PC-9 (cell line): ENCODE measurements around the gene LAPTM5. TPM values are rescaled to one million over a fixed set of nuclear protein-coding genes. Genes with fewer than 3 reads are reported as not detected.

Experiments
- BruUV-seq: library from RNA; stranded (reverse); fragments of 400-500 nt; replicated peaks from 2 replicates; lab custom pipeline; 2021; lab: Mats Ljungman, UMichigan
- CTCF ChIA-PET: fragments of 300-600 bp; sonication (Branson Sonifier 250); formaldehyde crosslinking; loops from one replicate; lab custom pipeline; 2022; ENCODE audit warnings: antibody characterized with exemption; lab: Charles Lee
- POLR2A ChIA-PET: fragments of 300-600 bp; sonication (Branson Sonifier 250); formaldehyde crosslinking; loops from one replicate; lab custom pipeline; 2022; ENCODE audit warnings: antibody characterized with exemption; ENCODE audit not compliant: unreplicated experiment; lab: Charles Lee
- DNase-seq, 2 experiments: peaks; one replicate each; pipeline versions ENCODE4 v3.0.0 to v3.0.0-alpha.2; 2015 to 2022; ENCODE audit warnings: mixed read lengths in 1 of 2
- H2AFZ ChIP-seq: fragments of 200-600 bp; sonication (generic); 2 replicates; pipeline ENCODE4 v1.8.1; 2017; ENCODE audit warnings: antibody characterized with exemption
- H3F3A ChIP-seq: fragments of 200-600 bp; sonication (generic); 2 replicates; pipeline ENCODE4 v1.8.1; 2017; ENCODE audit warnings: antibody characterized with exemption, mild to moderate bottlenecking, low read depth; ENCODE audit not compliant: insufficient read depth
- H3K27ac ChIP-seq: fragments of 200-600 bp; sonication (generic); 2 replicates; pipeline ENCODE4 v1.6.1; 2016; ENCODE audit warnings: mixed run types
- H3K27me3 ChIP-seq: fragments of 200-600 bp; sonication (generic); 2 replicates; pipeline ENCODE4 v1.6.1; 2016; ENCODE audit warnings: low read depth, mixed run types; ENCODE audit not compliant: insufficient read depth
- H3K36me3 ChIP-seq: fragments of 200-600 bp; sonication (generic); 2 replicates; pipeline ENCODE4 v1.6.1; 2016; ENCODE audit warnings: low read depth, mixed run types
- H3K4me1 ChIP-seq: fragments of 200-600 bp; sonication (generic); replicated peaks from 2 replicates; pipeline ENCODE4 v1.6.1; 2016; ENCODE audit warnings: mixed run types; ENCODE audit not compliant: insufficient read depth
- H3K4me2 ChIP-seq: fragments of 200-600 bp; sonication (generic); 2 replicates; pipeline ENCODE4 v1.6.1; 2017; ENCODE audit warnings: mixed run types
- H3K4me3 ChIP-seq: fragments of 200-600 bp; sonication (generic); 2 replicates; pipeline ENCODE4 v1.6.1; 2016; ENCODE audit warnings: mixed run types
- H3K79me2 ChIP-seq: fragments of 200-600 bp; sonication (generic); 2 replicates; pipeline ENCODE4 v1.6.1; 2017; ENCODE audit warnings: low read depth, mixed run types
- H3K9me2 ChIP-seq: fragments of 200-600 bp; sonication (generic); 2 replicates; pipeline ENCODE4 v1.8.1; 2017; ENCODE audit warnings: mild to moderate bottlenecking; ENCODE audit not compliant: insufficient read depth
- H3K9me3 ChIP-seq: fragments of 200-600 bp; sonication (generic); 2 replicates; pipeline ENCODE4 v1.8.1; 2016; ENCODE audit warnings: low read depth; ENCODE audit not compliant: insufficient read depth
- H4K20me1 ChIP-seq: fragments of 200-600 bp; sonication (generic); 2 replicates; pipeline ENCODE4 v1.8.1; 2017; ENCODE audit not compliant: insufficient read depth
- EZH2 ChIP-seq: fragments of 200-600 bp; sonication (generic); IDR thresholded peaks from 2 replicates; pipeline ENCODE4 v1.8.0; 2017; ENCODE audit warnings: antibody characterized with exemption, low read depth
- intact Hi-C: fragments of 100-400 bp; cut with micrococcal nuclease; formaldehyde crosslinking; loops from one replicate; pipeline ENCODE4 v1.10.0; 2022; ENCODE audit not compliant: unreplicated experiment
- total RNA-seq: library from RNA; stranded (reverse); gene quantifications from 2 replicates; pipeline ENCODE4 v1.2.3, GENCODE V29; 2021
- TF ChIP-seq, protein P1 (sequence below): fragments of 200-600 bp; sonication (generic); conservative IDR thresholded peaks from 2 replicates; pipeline ENCODE4 v1.6.1; 2017; ENCODE audit warnings: mixed run types, antibody characterized with exemption, mild to moderate bottlenecking, moderate library complexity

LAPTM5 gene
- total RNA-seq, 1 experiment from 2014 or later, result 5.0 TPM

DNA sequence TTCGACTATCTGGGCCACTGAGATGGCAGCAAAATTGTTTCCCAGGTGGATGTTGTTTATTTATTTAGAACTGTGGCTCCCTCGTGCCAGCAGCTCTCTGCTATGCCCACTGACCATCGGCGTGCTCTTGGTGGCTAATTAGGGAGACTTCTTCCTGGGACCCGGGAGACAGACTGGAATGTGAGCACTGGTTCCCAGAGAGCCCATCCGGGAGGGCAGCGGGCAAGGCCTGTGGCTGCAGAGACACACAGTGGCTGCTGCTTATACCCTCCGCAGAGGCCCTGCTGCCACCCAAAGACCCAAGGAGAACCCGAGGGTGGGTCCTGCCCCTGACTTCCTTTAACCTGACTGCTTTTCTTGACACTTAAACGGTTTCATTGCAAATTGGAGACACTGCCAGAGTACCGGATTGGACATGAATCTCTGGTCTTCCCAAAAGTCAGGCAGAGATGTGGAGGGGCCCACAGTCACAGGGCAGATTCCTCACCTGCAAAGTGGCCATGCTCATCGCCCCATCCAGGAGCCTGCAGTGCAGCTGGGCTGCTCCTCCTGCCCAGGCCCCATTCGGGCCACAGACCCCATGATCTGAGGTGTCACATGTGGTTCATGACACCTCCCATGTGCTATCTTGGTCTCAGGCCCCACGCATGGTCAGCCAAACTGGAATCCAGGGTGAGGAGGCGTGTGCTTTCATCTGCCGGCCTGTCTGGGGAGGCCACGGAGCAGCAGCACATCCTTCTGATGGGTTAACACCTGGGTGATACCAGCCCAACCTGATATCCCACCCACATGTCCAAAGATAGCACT is 28.5 kb downstream of the LAPTM5 start:
- POLR2A ChIA-PET, result no interaction called here
- no TSS peak for BruUV-seq
- Histone ChIP-seq H3K4me3 (no peak overlapping the region), H2AFZ (no peak overlapping the region), H3K27ac (no peak overlapping the region), H3K27me3 (no peaks in the 10 kb centered on the region), H3K4me1 (0 out of 2 replicates have a peak, but pooled peaks cover 6% of the 10 kb centered on the region), H3F3A (peaks cover 7% of the 10 kb centered on the region; the same call in 1 of the 2 replicates), H4K20me1 (no peaks in the 10 kb centered on the region), H3K36me3 (no peaks in the 10 kb centered on the region), H3K79me2 (no peaks in the 10 kb centered on the region), H3K4me2 (no peak overlapping the region), H3K9me2 (no peaks in the 10 kb centered on the region), H3K9me3 (no peaks in the 10 kb centered on the region)
- no peak for DNase-seq
- TF ChIP-seq, protein P1, sequence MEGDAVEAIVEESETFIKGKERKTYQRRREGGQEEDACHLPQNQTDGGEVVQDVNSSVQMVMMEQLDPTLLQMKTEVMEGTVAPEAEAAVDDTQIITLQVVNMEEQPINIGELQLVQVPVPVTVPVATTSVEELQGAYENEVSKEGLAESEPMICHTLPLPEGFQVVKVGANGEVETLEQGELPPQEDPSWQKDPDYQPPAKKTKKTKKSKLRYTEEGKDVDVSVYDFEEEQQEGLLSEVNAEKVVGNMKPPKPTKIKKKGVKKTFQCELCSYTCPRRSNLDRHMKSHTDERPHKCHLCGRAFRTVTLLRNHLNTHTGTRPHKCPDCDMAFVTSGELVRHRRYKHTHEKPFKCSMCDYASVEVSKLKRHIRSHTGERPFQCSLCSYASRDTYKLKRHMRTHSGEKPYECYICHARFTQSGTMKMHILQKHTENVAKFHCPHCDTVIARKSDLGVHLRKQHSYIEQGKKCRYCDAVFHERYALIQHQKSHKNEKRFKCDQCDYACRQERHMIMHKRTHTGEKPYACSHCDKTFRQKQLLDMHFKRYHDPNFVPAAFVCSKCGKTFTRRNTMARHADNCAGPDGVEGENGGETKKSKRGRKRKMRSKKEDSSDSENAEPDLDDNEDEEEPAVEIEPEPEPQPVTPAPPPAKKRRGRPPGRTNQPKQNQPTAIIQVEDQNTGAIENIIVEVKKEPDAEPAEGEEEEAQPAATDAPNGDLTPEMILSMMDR, result no peak
- no peak for TF ChIP-seq EZH2
- intact Hi-C loops, result no loop called here
- CTCF ChIA-PET, result interaction anchor here (0.6 to 2.0 kb wide), 2 partner anchors 50 to 182 kb away, joined by 3 to 13 read pairs; no protein-coding TSS in a partner anchor

DNA sequence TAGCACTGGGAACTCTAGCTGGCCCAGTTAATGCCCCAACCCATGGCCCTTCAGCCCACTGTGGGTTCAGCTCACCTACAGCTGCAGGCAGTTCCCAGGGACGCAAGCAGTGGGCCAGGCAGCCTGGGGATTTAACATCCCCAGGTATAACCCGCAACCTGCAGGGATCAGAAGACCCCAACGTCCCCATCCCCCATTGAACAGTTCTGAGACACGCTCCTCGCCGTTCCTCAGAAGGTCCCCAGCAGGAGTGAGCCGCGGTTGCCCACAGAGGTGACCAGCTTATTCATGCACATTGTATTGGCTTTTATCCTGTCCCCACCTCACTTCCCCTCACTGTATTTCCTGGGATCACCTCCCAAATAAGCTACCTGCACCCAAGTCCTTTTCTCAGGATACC is 29.2 kb downstream of the LAPTM5 start:
- peaks cover 7% of the 10 kb centered on the region; the same call in 1 of the 2 replicates for H3F3A ChIP-seq
- no peak overlapping the region for H2AFZ ChIP-seq
- no peaks in the 10 kb centered on the region for H3K9me3 ChIP-seq
- POLR2A ChIA-PET, result no interaction called here
- no peak overlapping the region for H3K4me2 ChIP-seq
- 0 out of 2 replicates have a peak, but pooled peaks cover 6% of the 10 kb centered on the region for H3K4me1 ChIP-seq
- TF ChIP-seq, protein P1, result no peak
- TF ChIP-seq EZH2, result no peak
- H3K27me3 ChIP-seq, result no peaks in the 10 kb centered on the region
- no peaks in the 10 kb centered on the region for H3K36me3 ChIP-seq
- CTCF ChIA-PET, result interaction anchor here (0.7 to 2.0 kb wide), 2 partner anchors 49 to 51 kb away, joined by 5 to 13 read pairs; no protein-coding TSS in a partner anchor
- no peak for DNase-seq
- H4K20me1 ChIP-seq, result no peaks in the 10 kb centered on the region
- intact Hi-C loops, result no loop called here
- no TSS peak for BruUV-seq
- no peaks in the 10 kb centered on the region for H3K9me2 ChIP-seq
- no peak overlapping the region for H3K4me3 ChIP-seq
- H3K79me2 ChIP-seq, result no peaks in the 10 kb centered on the region
- no peak overlapping the region for H3K27ac ChIP-seq

DNA sequence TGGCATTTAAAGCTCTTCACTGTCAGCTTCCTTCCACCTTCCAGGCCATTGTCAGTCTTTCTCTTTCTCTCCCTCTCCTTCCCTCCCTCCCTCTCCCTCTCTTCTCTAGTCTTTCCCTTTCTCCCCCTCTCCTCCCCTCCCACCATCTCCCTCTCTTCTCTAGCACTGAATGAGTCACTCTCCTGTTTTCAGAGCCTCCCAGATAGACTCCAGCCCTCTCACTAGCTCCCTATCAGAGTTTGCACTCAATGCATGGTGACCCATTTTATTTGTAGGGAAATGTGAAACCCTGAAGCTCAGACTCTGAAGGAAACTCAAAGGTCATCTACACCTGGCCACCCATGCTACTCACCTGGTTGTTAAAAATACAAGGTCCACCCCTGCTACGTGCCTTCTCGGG is 29.8 kb downstream of the LAPTM5 start:
- intact Hi-C loops, result no loop called here
- H3K4me3 ChIP-seq, result no peak overlapping the region
- BruUV-seq, result no TSS peak
- no peaks in the 10 kb centered on the region for H3K36me3 ChIP-seq
- no peaks in the 10 kb centered on the region for H4K20me1 ChIP-seq
- H3K9me2 ChIP-seq, result no peaks in the 10 kb centered on the region
- no peak for DNase-seq
- peaks cover 7% of the 10 kb centered on the region; the same call in 1 of the 2 replicates for H3F3A ChIP-seq
- H3K79me2 ChIP-seq, result no peaks in the 10 kb centered on the region
- ChIA-PET CTCF (interaction anchor here (0.7 to 2.0 kb wide), 2 partner anchors 50 to 52 kb away, joined by 5 to 13 read pairs; no protein-coding TSS in a partner anchor), POLR2A (interaction anchor here (0.5 kb wide), 1 partner anchor 22 kb away, joined by 8 read pairs; no protein-coding TSS in a partner anchor)
- H3K9me3 ChIP-seq, result no peaks in the 10 kb centered on the region
- H3K27ac ChIP-seq, result no peak overlapping the region
- no peak overlapping the region for H3K4me2 ChIP-seq
- no peak for TF ChIP-seq EZH2
- TF ChIP-seq, protein P1, result no peak
- 0 out of 2 replicates have a peak, but pooled peaks cover 6% of the 10 kb centered on the region for H3K4me1 ChIP-seq
- no peaks in the 10 kb centered on the region for H3K27me3 ChIP-seq
- no peak overlapping the region for H2AFZ ChIP-seq
